Activated CD4-positive, alpha-beta T cell treated with anti-CD3 and anti-CD28 coated beads, Interleukin-2, amount 50 U/mL, for 16 hours (primary cell): ENCODE measurements around the gene STK17A.
"Not testable (repeated sequence)": the region's sequence is repeated elsewhere in the genome, so short reads cannot be mapped to it uniquely, and the experiment has no call there.

Source experiments
- DNase-seq: peaks from one replicate; pipeline ENCODE4 v3.0.0-alpha.2; 2020

STK17A gene

DNA sequence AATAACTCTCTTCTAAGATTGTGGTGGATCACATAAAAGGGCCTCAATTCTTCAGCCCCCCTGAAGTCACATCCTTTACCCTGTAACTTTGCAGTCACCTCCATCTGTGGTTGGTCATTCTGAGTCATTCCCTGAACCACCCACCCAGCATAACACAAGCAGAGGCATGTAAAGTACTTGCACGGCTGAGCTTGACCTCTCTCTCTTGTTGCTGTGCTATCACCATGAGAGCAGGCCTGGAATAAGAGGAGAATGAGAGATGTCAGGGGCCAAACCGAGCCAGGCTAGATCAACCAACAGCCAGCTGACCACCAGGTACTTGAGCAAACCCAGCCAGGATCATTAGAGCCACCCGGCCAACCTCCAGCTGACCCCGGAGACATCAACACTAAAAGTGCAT lies 13.5 kb upstream of the STK17A start:
- DNase-seq = peak; percentile 25

DNA sequence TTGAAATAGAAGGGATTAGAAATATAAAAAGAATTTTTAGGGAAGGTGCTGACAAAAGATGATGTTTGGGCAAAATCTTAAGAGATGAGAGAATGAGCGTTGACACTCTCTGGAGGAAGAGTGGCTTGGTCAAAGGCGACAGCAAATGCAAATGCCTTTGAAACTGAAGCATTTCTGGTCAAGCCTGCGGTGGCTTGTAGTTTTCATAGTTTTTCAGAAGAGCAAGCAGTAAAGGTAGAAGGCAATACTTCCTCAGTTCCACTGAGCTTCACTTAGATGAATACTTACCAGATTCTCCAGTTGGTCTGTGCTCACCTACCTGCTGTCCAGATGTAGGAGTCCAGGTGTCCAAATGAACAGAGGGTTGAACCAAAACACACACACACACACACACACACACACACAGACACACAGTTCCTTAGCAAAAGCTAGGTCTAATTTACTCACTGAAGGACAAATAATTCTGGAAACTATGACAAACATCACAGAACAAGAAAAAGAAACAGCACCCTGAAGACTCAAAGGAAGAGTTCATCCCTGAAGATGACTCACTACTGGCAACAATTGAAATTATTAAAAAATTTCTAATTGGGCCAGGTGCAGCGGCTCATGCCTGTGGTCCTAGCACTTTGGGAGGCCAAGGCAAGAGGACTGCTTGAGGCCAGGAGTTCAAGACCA lies 12.1 kb upstream of the STK17A start:
- no peak for DNase-seq

DNA sequence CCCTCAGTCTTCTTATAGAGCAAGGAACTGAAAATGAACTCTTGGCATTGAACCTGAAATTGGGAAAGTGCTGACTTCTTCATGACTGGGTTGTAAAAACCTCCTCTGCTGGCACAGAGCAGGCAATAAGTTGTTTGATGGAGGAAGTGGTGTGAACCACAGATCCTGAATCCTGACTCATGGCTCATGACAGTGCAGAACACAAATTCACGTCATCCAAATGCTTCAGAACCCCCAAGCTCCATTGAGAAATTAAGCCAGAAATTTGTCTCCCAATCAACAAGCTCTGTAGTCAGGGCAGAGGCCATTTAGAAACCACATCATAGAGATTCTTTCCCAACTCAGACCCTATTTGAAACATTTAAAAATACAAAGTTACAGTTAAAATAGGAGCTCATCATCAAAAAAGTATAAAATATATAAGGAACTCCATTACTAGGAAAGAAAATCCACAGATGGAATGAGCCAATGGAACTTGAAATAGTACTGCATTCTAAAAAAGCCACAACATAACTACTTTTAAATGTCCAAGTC lies 10.3 kb upstream of the STK17A start:
- DNase-seq = peak; percentile 85

DNA sequence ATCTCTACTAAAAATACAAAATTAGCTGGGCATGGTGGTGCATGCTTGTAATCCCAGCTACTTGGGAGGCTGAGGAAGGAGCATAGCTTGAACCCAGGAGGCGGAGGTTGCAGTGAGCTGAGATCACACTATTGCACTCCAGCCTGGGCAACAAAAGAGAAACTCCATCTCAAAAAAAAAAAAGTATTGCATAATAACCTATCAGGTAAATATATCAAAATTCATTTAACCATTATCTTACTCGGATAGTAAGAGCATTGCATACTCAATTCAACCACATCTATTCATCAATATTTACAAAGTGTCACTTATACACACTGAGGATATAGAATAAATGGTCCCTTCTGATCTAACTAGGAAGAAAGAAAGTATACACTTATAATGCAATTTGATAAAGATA lies 9.1 kb upstream of the STK17A start:
- not testable (repeated sequence) for DNase-seq

DNA sequence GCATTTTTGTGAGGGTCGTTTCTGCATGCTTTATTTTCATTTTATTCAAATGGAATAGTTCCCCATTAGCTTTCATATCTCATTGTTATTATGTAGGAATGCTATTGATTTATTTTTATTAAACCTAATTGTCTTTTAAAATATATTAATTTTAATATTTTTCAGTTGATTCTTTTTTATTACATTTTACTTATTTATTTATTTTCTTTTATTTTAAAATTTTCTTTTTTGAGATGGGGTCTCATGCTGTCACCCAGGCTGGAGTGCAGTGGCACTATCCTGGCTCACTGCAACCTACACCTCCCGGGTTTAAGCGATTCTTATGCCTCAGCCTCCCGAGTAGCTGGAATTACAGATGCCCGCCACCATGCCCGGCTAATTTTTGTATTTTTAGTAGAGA lies 7.4 kb upstream of the STK17A start:
- DNase-seq = no peak

DNA sequence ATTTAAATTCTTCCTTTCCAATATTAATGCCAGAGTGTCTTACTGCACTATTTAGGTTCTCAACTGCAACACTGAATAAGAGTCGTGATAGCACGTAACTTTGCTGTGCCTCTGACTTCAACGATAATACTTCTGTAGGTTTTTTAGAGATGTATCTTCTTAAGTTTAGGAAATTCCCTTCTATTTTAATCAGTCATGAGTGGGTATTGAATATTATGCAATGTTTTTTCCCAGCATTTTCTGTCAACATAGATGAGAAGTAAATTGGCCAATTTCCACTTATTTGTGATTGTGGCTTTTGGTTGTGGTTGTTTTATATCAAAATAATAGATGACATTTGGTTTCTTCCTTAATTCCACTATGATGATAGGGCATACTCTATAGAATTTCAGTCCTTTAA lies 6.7 kb upstream of the STK17A start:
- no peak for DNase-seq

DNA sequence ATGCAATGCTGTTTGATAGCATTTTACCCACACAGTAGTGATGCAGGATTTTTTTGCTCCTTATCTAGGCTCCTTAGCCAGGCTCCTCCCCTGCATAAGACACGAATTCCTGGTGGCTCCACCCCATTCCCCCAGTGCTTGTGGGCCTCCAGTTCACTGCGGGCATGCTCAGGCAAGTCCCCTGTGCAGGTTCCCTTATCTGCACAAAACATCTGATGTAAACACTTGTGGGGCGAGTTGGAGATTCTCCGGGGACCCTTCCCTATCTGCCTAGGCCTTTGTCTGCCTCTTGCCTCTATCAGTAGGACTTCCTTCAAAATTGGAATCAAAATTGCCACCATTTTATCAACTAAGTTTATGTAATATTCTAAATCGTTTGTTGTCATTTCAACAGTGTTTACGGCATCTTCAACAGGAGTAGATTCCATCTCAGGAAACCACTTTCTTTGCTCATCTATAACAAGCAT lies 5.4 kb upstream of the STK17A start:
- DNase-seq = no peak

DNA sequence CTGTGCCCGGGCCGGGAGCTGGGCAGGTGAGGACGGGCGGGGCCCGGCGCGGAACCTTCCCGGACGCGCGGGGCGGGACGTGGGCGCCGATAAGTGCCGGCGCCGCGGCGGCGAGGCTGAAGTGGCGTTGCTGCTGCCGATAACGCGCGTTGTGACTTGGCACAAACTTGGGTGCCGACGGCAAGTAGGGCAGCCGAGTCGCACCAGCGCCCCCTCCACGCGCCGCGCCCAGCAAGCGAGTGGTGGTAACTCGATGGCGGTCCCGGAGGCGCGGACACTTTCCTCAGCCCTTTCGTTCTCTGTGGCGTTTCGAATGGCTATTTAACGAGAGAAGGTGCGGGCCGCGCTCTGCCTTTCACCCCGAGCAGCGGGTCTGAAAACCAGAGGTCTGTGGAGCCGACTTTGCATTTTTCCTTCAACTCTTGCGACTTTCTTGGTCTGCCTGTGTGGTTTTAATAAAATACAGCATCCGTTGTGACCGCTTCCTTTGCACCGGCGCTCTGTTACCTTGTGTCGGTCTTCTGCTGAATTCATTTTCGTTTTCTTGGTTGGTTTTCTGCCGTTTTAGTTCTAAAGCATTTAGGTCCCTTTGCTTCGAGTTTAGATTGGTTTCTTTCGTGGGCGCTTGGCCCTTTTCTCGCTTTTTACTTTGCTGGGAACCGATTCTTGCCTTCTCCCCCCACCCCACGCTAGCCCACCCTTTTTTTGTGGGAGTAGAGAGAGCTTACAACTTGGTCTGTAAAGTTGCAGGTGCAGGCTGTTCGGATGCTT lies 701 bp downstream of the STK17A start:
- DNase-seq = peak; percentile 66

DNA sequence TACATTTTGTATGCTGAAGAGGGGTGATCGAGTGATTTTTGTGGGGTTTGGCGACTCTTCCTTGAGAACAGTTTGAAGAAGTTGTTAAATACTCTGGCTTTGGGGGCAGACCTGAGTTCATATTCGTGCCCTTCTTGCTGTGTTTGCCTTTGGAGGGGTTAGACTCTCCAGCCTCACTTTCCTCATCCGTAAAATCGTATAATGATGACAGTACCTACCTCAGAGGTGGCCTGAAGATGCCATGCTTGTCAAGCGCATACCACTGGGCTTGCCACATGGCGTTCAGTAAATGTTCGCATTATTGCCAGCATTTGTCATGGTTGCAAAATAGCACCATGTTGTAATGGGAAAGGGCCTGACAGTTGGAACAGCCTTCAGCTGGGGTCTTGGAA lies 1.3 kb downstream of the STK17A start:
- DNase-seq = peak; percentile 50

DNA sequence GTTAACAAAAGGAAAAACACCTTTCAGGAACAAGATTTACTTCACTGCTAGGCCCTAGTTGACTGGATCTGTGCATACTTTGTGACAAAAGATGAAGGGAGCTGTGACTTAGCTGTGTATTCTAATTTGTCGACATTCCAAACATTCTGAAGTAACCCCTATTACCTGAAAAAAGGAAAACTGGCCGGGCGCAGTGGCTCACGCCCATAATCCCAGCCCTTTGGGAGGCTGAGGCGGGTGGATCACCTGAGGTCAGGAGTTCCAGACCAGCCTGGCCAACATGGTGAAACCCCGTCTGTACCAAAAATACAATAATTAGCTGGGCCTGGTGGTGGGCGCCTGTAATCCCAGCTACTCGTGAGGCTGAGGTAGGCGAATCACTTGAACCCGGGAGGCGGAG lies 1.8 kb downstream of the STK17A start:
- DNase-seq = not testable (repeated sequence)

DNA sequence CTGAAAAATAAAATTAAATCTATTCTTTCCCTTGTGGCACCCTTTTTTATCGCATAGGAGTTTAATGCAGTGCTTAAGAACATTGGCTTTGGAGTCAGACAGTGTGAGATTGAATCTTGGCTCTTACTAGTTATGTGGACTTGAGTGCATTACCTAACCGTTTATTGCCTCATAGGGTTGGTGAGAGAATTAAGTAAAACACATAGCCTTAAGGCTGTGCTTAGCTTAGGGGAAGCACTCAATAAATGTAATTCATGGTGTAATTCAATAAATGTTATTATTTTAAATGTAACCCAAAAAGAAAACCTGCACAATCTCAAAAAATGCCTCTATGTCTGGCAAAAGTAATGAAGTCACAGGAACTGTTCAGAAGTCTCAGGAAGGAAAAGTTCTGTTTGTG lies 2.7 kb downstream of the STK17A start:
- DNase-seq = no peak

DNA sequence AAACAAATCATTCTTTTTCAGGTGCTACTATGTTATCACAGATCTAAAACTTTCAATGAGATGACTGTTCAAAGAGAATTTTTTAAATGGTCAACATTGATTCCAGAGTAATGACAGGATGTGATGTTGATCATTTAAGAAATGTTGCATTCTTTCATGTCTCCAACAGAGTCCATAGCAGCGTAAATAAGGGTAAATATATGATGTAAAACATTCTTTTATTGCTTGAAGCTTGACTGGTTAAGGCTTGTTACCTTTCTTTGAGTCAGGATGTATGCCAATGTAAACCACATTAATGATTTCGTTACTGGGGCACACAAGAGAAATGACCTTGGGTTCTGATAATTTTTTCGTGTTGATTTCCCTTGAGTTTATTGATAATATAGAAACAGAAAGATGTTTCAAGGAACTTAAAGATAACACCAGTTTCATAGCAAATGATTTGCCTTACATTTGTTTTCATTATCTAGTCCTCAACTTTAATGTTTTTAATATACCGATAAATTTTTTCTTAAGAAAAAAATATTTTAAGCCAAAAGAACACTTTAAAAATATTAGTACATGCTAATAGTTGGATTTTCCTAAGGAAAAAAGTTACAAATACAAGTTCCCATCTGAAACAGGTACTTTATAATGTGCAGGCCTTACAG lies 3.5 kb downstream of the STK17A start:
- DNase-seq = peak; percentile 49

DNA sequence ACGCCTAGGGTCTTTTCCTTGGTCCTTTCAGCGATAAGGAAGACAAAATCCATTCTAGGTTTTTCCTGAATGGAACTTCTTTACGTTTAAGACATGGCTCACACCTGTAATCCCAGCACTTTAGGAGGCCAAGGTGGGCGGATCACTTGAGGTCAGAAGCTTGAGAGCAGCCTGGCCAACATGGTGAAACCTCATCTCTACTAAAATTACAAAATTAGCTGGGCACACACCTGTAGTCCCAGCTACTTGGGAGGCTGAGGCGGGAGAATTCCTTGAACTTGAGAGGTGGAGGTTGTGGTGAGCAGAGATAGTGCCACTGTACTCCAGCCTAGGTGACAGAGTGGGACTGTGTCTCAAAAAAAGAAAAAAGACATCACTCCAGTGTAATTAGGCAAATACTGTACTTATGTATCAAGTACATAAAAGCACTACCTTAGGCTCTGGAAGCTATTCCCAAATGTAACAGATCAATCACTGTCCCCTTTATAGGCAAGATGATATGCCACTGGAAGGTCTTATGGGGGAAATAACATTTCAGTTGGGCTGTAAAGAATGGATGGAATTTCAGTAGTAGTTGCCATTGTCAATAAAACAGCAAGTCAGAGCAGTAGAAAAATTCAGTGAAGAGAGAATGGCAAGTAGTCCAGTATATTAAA lies 5.7 kb downstream of the STK17A start:
- no peak for DNase-seq

DNA sequence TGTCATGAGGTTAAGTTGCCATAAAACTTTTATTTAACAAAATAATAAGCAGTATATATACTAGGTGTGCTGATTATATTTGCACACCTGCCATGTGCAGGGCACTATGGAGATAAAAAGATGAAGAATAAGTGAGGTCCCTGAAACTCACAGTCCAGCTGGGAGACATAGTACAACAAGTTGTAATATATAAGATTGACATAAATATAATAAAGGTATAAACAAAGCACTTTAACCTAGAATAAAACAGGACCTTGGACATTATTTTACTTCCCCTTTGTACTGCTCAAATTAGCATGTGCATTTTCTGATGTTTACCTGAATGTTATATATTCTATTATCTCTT lies 6.2 kb downstream of the STK17A start:
- no peak for DNase-seq

DNA sequence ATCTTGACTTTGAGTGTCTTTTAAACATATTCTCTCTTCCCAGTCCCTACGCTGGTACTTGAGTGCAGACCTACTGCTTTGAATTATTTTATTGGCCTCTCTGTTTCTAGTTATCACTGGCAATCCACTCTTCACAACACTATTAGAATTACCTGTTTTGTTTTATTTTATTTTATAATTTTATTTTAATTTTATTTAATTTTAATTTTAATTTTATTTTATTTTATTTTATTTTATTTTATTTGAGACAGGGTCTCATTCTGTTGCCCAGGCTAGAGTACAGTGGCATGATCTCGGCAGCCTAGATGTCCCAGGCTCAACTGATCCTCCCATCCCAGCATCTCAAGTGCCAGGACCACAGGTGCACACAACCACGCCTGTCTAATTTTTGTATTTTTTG lies 6.8 kb downstream of the STK17A start:
- no peak for DNase-seq

DNA sequence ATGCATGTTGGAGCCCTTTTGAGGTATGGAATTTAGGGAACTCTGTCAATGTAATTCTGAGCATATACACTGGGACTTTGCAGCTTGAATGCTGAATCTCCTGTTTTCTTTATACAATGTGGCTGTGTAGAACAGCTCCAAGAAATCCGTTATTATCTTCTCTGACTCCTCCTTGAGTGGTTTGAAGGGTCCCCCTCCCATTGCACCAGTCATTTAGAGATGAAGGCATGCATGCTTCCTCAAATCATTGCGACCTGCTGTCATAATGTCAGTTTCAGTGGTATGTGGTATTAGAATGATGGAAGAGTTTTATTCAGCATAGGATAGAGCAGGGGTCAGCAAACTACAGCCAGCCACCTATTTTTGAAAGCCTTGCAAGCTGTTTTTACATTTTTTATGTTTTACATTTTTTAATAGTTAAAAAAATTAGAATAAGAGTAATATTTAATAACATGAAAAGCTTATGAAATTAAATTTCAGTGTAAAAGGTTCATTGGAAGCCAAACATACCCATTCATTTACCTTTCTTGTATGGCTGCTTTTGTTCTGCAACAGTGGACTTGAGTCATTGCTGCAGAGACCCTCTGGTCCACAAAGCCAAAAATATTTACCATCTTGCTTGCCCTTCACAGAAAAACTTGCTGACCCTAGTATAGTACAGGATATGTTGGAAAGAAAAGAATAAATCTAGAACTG lies 8.1 kb downstream of the STK17A start:
- peak; percentile 83 for DNase-seq

DNA sequence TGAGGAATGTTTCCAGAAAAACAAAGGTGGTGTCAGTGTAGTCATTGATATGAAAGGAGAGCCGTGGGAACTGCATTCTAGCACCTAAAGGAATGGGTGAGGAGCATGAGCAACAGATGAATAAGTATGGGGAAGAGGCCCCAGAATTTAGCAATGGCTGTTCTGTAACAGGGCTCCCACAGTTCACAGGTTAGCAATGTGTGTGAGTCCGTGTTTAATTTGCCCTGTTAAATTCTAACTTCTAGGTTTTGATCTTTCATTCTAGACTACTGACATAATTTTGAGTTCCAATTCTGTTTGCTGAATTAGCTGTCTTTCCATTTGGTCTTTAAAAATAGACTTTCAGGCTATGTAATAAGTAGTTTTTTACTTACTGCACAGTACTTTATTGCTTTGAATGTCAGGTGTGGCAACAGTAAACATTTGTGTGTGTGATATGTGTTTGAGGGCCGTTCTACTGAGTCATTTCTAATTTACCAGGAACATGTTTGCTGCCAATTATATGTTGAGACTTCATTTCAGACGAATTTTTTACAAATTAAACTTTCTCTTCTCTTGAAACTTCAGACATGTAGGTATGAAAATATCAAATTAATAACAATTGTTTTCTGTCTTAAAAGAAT lies 8.8 kb downstream of the STK17A start:
- DNase-seq = no peak

DNA sequence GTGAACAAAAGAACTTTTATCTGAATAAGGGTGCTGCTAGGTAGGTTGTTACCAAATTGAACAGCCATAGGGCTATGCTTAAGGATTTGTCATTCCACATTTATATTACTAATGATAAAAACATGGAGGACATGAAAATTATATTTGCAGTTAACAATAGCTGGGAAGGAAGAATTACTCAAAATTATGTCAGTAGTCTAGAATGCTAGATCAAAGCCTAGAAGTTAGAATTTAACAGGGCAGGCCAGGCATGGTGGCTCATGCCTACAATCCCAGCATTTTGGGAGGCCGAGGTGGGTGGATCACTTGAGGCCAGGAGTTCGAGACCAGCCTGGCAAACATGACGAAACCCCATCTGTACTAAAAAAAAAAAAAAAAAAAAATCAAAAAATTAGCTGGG lies 9.4 kb downstream of the STK17A start:
- no peak for DNase-seq

DNA sequence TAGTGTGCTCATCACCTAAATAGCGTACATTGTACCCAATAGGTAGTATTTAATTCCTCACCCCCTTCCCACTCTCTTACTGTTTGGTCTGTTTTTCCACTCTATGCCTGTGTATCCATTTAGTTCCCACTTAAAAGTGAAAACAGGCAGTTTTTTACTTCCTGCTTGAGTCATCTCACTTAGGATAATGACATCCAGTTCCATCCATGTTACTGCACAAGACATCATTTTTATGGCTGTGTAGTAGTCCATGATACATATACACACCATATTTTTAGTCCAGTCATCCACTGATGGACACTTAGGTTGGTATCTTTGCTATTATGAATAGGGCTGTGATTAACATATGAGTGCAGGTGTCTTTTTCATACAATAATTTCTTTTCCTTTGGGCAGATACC lies 10.1 kb downstream of the STK17A start:
- DNase-seq = no peak

DNA sequence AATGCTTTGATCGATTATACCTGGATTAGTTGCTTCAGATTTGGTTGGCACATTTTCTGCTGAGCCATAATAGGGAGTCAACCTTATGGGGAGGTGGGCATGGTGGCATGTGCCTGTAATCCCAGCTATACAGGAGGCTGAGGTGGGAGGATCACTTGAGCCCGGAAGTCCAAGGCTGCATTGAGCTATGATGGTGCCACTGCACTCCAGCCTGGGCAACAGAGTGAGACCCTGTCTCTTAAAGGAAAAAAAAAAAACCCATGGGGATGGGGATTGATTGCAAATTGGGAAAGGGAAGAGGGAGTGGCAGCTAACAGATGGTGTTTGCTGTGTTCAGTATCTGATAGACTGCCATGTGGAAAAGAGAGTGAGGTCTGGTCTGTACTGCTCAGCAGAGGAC lies 11.1 kb downstream of the STK17A start:
- DNase-seq = no peak

DNA sequence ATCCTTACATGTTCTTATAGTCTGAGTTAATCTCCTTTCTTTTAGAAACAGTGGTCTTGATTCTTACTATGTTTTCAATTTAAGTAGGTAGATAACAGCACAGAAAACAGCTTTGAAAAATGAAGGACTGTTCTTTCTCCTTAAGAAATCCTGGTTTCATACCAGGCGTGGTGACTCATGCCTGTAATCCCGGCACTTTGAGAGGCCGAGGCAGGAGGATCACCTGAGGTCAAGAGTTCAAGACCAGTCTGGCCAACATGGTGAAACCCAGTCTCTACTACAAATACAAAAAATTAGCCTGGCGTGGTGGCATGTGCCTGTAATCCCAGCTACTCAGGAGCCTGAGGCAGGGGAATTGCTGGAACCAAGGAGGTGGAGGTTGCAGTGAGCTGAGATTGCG lies 13.5 kb downstream of the STK17A start:
- not testable (repeated sequence) for DNase-seq

DNA sequence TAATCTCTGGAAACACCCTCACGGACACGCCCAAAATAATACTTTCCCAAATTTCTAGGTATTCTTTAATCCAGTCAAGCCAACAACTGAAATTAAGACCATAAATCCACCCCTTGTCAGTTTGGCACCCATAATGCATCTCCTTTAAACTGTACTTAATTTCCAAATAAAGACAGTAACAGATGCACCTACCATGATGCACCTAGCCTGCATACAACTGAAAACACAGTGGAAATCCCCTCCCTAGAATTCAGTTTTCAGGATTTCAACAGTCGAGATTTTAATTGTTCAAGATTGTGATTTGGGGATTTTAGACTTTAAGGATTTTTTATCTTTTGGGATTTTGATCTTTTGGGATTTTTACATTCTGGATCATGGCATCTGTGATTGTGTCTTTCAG lies 17.1 kb downstream of the STK17A start:
- no peak for DNase-seq
